ENCODE results near the gene FAF1.
"Not testable (repeated sequence)": the region's sequence is repeated elsewhere in the genome, so short reads cannot be mapped to it uniquely, and the experiment has no call there.

Gene FAF1

DNA sequence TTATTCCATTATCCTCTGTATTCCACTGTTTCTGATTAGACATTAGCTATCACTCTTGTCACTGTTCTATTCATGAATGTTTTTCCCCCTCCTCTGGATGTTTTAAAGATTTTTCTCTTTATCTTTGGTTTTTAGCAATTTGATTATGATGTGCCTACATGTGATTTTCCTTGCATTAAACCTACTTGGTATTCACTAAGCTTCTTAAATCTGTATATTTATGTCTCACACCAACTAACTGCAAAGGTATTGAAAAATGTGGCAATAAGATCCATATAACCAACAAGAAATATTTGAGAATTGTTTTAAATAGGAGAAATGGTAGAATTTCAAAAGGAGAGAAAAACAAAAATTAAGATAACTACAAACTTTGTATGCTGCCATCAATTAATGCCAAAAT lies 25.2 kb downstream of the FAF1 start:
- Histone ChIP-seq H3K4me3 (no peak overlapping the region), H3K36me3 (ENCODE audit: insufficient read depth, low read length) (peaks cover 7% of the 10 kb centered on the region; the same call in 1 of the 2 replicates), H3K9ac (ENCODE audit: insufficient read length) (no peak overlapping the region), H3K27ac (no peak overlapping the region), H3K9me3 (ENCODE audit: low read depth, low read length) (no peaks in the 10 kb centered on the region)
- no peak for DNase-seq (ENCODE audit: low read depth, low spot score)
- TF ChIP-seq FOXP2 (optimal IDR thresholded peaks at IDR 0.05; ENCODE audit: control extremely low read depth, extremely low read length, insufficient read depth), result no peak
- no peak for TF ChIP-seq EZH2 (IDR thresholded peaks at IDR 0.05)
- TF ChIP-seq POLR2AphosphoS5 (IDR thresholded peaks at IDR 0.05; ENCODE audit: borderline replicate concordance, low read depth, low read length), result no peak

DNA sequence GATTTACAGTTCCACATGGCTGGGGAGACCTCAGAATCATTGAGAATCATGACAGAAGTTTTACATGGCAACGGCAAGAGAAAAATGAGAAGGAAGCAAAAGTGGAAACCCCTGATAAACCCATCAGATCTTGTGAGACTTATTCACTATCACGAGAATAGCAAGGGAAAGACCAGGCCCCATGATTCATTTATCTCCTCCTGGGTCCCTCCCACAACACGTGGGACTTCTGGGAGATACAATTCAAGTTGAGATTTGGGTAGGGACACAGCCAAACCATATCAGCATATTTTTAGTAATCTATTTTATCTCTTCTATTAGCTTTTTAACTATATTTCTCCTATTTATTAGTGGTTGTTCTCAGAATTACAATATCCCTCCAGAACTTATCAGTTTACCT lies 26.3 kb downstream of the FAF1 start:
- H3K9ac ChIP-seq (ENCODE audit: insufficient read length); H3K36me3 ChIP-seq (ENCODE audit: insufficient read depth, low read length); DNase-seq (ENCODE audit: low read depth, low spot score); H3K9me3 ChIP-seq (ENCODE audit: low read depth, low read length); H3K27ac ChIP-seq; H3K4me3 ChIP-seq: not testable (repeated sequence)

DNA sequence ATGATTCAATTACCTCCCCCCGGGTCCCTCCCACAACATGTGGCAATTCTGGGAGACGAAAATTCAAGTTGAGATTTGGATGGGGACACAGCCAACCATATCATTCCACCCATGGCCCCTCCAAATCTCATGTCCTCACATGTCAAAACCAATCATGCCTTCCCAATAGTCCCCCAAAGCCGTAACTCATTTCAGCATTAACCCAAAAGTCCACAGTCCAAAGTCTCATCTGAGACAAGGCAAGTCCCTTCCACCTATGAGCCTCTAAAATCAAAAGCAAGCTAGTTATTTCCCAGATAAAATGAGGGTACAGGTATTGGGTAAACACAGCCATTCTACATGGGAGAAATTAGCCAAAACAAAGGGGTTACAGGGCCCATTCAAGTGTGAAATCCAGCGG lies 28.0 kb downstream of the FAF1 start:
- H3K9ac ChIP-seq (ENCODE audit: insufficient read length); DNase-seq (ENCODE audit: low read depth, low spot score); H3K4me3 ChIP-seq; H3K27ac ChIP-seq; H3K9me3 ChIP-seq (ENCODE audit: low read depth, low read length): not testable (repeated sequence)
- peaks cover 13% of the 10 kb centered on the region for H3K36me3 ChIP-seq (ENCODE audit: insufficient read depth, low read length)

DNA sequence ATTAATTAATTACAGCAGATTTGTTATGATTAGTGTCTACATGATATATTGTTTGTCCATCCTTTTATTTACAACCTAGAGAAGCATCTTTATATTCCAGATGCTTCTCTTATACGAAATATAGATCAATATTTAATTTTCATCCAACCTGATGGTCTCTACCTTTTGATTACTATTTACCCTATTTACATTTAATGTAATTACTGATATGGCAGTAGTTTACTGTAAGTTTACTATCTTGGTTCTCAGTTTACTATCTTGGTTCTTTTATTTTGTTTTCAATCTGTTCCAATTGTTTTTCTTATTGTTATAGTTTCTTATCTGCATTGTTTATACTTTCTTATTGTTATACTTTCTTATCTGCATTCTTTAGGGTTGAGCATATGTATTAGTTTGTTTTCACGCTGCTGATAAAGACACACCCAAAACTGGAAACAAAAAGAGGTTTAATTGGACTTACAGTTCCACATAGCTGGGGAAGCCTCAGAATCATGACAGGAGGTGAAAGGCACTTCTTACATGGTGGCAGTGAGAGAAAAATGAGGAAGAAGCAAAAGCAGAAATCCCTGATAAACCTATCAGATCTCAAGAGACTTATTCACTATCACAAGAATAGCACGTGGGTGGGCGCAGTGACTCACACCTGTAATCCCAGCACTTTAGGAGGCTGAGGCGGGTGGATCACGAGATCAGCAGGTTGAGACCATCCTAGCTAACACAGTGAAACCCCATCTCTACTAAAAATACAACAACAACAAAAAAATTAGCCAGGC lies 28.9 kb downstream of the FAF1 start:
- peaks cover 13% of the 10 kb centered on the region for H3K36me3 ChIP-seq (ENCODE audit: insufficient read depth, low read length)
- H3K4me3 ChIP-seq, result no peak overlapping the region
- no peaks in the 10 kb centered on the region for H3K9me3 ChIP-seq (ENCODE audit: low read depth, low read length)
- no peak overlapping the region for H3K9ac ChIP-seq (ENCODE audit: insufficient read length)
- no peak for DNase-seq (ENCODE audit: low read depth, low spot score)
- no peak for TF ChIP-seq POLR2AphosphoS5 (IDR thresholded peaks at IDR 0.05; ENCODE audit: borderline replicate concordance, low read depth, low read length)
- no peak for TF ChIP-seq FOXP2 (optimal IDR thresholded peaks at IDR 0.05; ENCODE audit: control extremely low read depth, extremely low read length, insufficient read depth)
- TF ChIP-seq EZH2 (IDR thresholded peaks at IDR 0.05), result no peak
- H3K27ac ChIP-seq, result no peak overlapping the region

DNA sequence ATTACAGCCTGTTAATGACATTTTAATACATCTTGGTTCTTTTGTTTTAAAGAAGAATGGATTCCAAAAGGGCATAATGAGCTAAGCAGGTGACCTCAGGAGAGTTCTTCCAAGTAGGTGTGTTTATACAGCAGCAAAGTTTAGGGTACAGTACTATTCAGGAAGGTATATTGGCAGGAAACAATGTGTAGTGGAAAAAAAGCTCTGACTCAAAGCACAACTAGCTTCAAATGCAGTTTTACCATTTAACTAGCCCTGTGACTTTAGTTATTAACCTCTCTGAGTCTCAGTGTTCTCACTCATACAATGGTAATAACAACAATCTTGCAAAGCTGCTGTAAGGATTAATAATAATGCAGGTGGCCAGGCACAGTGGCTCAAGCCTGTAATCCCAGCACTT lies 29.9 kb downstream of the FAF1 start:
- no peak for DNase-seq (ENCODE audit: low read depth, low spot score)
- Histone ChIP-seq H3K27ac (peak overlapping the region; percentile 42), H3K4me3 (no peak overlapping the region), H3K36me3 (ENCODE audit: insufficient read depth, low read length) (peaks cover 23% of the 10 kb centered on the region), H3K9me3 (ENCODE audit: low read depth, low read length) (no peaks in the 10 kb centered on the region), H3K9ac (ENCODE audit: insufficient read length) (no peak overlapping the region)
- TF ChIP-seq FOXP2 (optimal IDR thresholded peaks at IDR 0.05; ENCODE audit: control extremely low read depth, extremely low read length, insufficient read depth) (no peak), EZH2 (IDR thresholded peaks at IDR 0.05) (no peak), POLR2AphosphoS5 (IDR thresholded peaks at IDR 0.05; ENCODE audit: borderline replicate concordance, low read depth, low read length) (no peak)

DNA sequence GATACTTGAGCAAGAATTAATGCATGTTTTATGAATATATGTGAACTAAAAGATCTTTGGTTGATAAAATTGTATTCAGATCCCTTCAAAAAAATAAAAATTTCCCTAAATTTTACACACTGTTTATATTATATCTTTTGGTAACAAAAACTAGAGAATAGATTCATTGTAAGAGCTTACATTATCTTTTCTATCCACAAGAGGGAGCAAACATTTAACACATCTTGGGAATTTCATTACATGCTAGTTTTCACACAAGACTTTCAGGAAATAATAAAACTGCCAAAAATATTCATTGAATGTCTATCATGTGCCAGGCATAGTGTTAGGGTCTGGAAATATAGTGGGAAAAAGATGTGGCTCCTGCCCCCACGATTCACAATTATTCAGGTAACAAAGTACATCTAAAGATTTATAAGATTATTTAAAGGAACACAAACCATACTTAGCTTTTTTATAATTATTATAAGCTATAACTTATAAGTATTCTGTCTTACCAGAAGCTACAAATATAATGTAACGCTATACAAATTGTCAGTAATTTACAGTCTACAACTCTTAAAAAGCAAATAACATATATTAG lies 30.6 kb downstream of the FAF1 start:
- H3K27ac ChIP-seq, result peak overlapping the region; percentile 42; the same call in 1 of the 2 replicates
- peak; percentile 45 for DNase-seq (ENCODE audit: low read depth, low spot score)
- no peak overlapping the region for H3K4me3 ChIP-seq
- no peak for TF ChIP-seq EZH2 (IDR thresholded peaks at IDR 0.05)
- no peak for TF ChIP-seq FOXP2 (optimal IDR thresholded peaks at IDR 0.05; ENCODE audit: control extremely low read depth, extremely low read length, insufficient read depth)
- TF ChIP-seq POLR2AphosphoS5 (IDR thresholded peaks at IDR 0.05; ENCODE audit: borderline replicate concordance, low read depth, low read length), result no peak
- H3K36me3 ChIP-seq (ENCODE audit: insufficient read depth, low read length), result peaks cover 22% of the 10 kb centered on the region
- H3K9ac ChIP-seq (ENCODE audit: insufficient read length), result no peak overlapping the region
- peaks cover 2% of the 10 kb centered on the region; the same call in 1 of the 2 replicates for H3K9me3 ChIP-seq (ENCODE audit: low read depth, low read length)

DNA sequence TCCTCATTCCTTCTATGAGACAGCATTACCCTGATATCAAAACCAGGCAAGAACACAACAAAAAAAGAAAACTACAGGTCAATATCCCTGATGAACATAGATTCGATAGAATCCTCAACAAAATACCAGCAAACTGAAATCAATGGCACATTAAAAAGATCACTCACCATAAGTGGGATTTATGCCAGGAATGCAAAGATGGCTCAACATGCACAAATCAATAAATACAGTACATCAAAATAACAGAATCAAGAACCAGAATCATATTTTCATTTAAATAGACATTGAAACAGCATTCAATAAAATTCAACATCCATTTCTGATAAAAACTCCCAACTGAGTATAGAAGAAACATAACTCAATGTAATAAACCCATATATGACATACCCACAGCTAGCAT lies 36.5 kb downstream of the FAF1 start:
- H3K9ac ChIP-seq (ENCODE audit: insufficient read length), result no peak overlapping the region
- no peak overlapping the region for H3K27ac ChIP-seq
- TF ChIP-seq FOXP2 (optimal IDR thresholded peaks at IDR 0.05; ENCODE audit: control extremely low read depth, extremely low read length, insufficient read depth) (no peak), EZH2 (IDR thresholded peaks at IDR 0.05) (no peak), POLR2AphosphoS5 (IDR thresholded peaks at IDR 0.05; ENCODE audit: borderline replicate concordance, low read depth, low read length) (no peak)
- H3K36me3 ChIP-seq (ENCODE audit: insufficient read depth, low read length), result peaks cover 26% of the 10 kb centered on the region
- H3K4me3 ChIP-seq, result no peak overlapping the region
- DNase-seq (ENCODE audit: low read depth, low spot score), result no peak
- H3K9me3 ChIP-seq (ENCODE audit: low read depth, low read length), result peaks cover 9% of the 10 kb centered on the region; the same call in 1 of the 2 replicates

DNA sequence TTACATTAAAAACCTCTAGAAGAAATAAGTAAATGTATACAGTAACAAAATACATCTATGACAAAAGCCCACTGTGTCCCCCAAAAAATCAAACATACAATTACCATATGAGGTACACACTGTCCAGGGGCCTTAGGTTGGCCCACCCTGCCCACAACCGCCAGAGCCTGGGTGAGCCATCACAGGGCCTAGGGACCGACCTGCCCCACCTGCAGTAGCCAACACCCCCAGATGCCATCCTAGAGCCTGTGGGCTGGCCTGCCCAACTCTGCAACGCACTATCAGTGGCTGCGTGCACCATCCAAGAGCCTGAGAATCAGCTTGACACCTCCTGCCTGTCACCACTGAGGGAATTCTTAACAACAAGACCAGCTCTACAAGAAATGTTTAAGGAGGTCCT lies 39.0 kb downstream of the FAF1 start:
- peaks cover 19% of the 10 kb centered on the region for H3K36me3 ChIP-seq (ENCODE audit: insufficient read depth, low read length)
- no peak for DNase-seq (ENCODE audit: low read depth, low spot score)

DNA sequence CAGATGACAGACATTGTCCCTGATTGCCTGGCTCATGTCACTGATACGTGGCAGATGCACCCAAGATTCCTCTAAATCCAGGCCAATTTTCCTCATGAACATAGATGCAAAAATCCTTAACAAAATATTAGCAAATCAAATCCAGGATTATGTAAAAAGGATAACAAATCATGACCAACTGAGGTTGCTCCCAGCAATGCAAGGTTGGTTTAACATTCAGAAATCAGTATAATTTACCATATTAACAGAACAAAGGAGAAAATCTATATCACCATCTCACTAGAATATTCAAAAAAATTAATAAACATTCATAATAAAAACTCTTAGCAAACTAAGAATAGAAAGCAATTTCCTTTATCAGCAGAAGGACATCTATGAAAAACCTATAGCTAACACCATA lies 39.7 kb downstream of the FAF1 start:
- H3K4me3 ChIP-seq, result no peak overlapping the region
- no peak for DNase-seq (ENCODE audit: low read depth, low spot score)

More for the DNA sequence above, 39.0 kb downstream of the FAF1 start:
- TF ChIP-seq FOXP2 (optimal IDR thresholded peaks at IDR 0.05; ENCODE audit: control extremely low read depth, extremely low read length, insufficient read depth) (no peak), POLR2AphosphoS5 (IDR thresholded peaks at IDR 0.05; ENCODE audit: borderline replicate concordance, low read depth, low read length) (no peak)
- Histone ChIP-seq H3K4me3 (no peak overlapping the region), H3K9me3 (ENCODE audit: low read depth, low read length) (peaks cover 9% of the 10 kb centered on the region; the same call in 1 of the 2 replicates), H3K9ac (ENCODE audit: insufficient read length) (no peak overlapping the region), H3K27ac (no peak overlapping the region)

More for the DNA sequence above, 39.7 kb downstream of the FAF1 start:
- Histone ChIP-seq H3K36me3 (ENCODE audit: insufficient read depth, low read length) (peaks cover 12% of the 10 kb centered on the region), H3K27ac (no peak overlapping the region), H3K9ac (ENCODE audit: insufficient read length) (no peak overlapping the region), H3K9me3 (ENCODE audit: low read depth, low read length) (peaks cover 9% of the 10 kb centered on the region; the same call in 1 of the 2 replicates)
- TF ChIP-seq POLR2AphosphoS5 (IDR thresholded peaks at IDR 0.05; ENCODE audit: borderline replicate concordance, low read depth, low read length) (no peak), EZH2 (IDR thresholded peaks at IDR 0.05) (no peak), FOXP2 (optimal IDR thresholded peaks at IDR 0.05; ENCODE audit: control extremely low read depth, extremely low read length, insufficient read depth) (no peak)

Measured in SK-N-MC (cell line).